ENCODE results near the gene ZNF454.

Gene ZNF454

DNA sequence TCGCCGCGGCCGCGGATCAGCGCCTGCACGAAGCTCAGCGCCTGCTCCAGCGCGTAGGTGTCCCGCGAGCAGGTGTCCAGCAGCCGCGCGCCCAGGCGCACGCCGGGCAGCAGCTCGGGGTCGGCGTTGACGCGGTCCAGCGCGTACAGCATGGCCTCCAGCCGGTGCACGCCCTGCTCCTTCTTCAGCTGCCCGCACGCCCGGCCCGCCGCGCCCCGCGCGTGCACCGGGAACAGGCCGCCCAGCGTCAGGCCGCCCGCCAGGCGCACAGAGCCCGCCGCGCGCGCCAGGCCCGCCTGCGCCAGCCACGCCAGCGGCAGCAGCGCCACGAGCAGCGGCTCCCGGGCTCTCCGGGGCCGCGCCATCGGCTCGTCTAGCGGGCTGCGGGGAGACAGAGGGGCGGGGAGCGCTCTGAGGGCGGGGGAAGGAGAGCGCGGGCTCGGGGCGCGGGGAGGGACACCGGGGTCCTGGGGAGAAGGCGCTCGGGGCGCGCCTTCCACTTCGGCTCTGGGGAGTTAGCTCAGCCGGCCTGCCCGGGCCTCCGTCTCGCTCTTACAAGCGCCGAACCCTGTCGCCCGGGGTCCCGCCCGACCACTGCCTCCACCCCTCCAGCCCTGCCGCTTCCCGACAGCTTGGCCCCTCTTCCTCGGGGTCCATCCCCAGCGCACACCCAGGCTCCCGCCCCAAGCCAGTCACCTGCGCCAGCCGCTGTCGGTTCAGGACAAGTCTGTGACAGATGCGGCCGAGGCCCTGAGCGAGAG, 53.8 kb downstream of the ZNF454 start, which contains the start of gene GRM6:
Gene GRM6 (minus strand): TSS at position 741 of the 761 bp plus-strand sequence. CDS start 376 bp downstream, at position 365.
- Histone ChIP-seq H3K9ac (ENCODE audit: low read length) (no peak within 1 kb of the TSS), H3K36me3 (ENCODE audit: insufficient read depth, low read length) (no peaks in the 10 kb centered on the region), H3K4me1 (ENCODE audit: insufficient read depth, low read length) (no peaks in the 10 kb centered on the region), H3K27me3 (ENCODE audit: control insufficient read depth in 1 of 2, insufficient read depth in 2 of 2, low read length in 2 of 2) (peaks cover 10 to 29% of the 10 kb centered on the region in 2 donors), H3K27ac (ENCODE audit: low read depth, low read length) (no peak within 1 kb of the TSS), H3K9me3 (ENCODE audit: low read length) (no peaks in the 10 kb centered on the region), H3K4me3 (ENCODE audit: low read depth in 1 of 2, low read length in 2 of 2) (no peak within 1 kb of the TSS)

DNA sequence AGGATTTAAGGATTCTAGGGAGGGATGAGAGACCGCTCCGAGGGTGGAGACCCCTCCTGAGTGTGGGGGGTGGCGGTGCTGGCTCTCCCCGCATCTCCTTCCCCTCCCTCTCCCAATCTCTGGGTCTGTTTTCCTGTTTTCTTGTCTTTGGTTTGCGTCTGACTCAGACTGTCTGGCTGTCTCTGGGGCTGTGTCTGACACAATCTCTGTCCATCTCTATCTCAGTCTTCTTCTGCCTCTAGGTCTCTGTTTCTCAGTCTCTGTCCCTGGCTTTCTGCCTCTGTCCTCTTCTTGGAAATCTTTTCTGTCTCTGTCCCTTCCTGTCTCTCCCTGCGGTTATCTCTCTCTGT, 54.3 kb downstream of the ZNF454 start:
- Histone ChIP-seq H3K4me1 (ENCODE audit: insufficient read depth, low read length) (no peaks in the 10 kb centered on the region), H3K36me3 (ENCODE audit: insufficient read depth, low read length) (no peaks in the 10 kb centered on the region), H3K4me3 (ENCODE audit: low read depth in 1 of 2, low read length in 2 of 2) (no peak overlapping the region), H3K9me3 (ENCODE audit: low read length) (no peaks in the 10 kb centered on the region), H3K27ac (ENCODE audit: low read depth, low read length) (no peak overlapping the region), H3K9ac (ENCODE audit: low read length) (no peak overlapping the region), H3K27me3 (ENCODE audit: control insufficient read depth in 1 of 2, insufficient read depth in 2 of 2, low read length in 2 of 2) (peaks cover 10 to 29% of the 10 kb centered on the region in 2 donors)

DNA sequence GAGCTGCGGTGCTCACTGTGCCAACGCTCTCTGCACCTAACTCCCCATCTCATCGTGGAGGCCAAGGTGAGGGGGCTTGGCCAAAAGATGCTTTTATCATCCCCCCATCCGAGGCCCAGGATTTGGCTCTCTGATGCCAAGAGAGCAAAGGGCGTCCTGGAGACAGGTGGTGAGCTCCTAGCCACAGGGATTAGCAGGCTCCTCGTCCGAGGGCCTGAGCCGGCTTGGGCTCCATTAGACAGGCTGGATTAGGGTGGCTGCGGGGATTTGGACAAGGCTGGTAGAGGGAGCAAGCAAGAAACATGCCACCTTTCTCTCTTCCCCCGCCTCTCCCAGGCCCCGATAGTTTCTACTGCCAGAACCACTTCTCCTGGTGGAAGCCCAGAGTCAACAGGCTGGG, 55.2 kb downstream of the ZNF454 start:
- no peak overlapping the region for H3K4me3 ChIP-seq (ENCODE audit: low read depth in 1 of 2, low read length in 2 of 2)
- H3K9ac ChIP-seq (ENCODE audit: low read length) = no peak overlapping the region
- no peak overlapping the region for H3K27ac ChIP-seq (ENCODE audit: low read depth, low read length)
- H3K4me1 ChIP-seq (ENCODE audit: insufficient read depth, low read length) = no peaks in the 10 kb centered on the region
- H3K27me3 ChIP-seq (ENCODE audit: control insufficient read depth in 1 of 2, insufficient read depth in 2 of 2, low read length in 2 of 2) = peaks cover 10 to 29% of the 10 kb centered on the region in 2 donors
- no peaks in the 10 kb centered on the region for H3K9me3 ChIP-seq (ENCODE audit: low read length)
- no peaks in the 10 kb centered on the region for H3K36me3 ChIP-seq (ENCODE audit: insufficient read depth, low read length)

DNA sequence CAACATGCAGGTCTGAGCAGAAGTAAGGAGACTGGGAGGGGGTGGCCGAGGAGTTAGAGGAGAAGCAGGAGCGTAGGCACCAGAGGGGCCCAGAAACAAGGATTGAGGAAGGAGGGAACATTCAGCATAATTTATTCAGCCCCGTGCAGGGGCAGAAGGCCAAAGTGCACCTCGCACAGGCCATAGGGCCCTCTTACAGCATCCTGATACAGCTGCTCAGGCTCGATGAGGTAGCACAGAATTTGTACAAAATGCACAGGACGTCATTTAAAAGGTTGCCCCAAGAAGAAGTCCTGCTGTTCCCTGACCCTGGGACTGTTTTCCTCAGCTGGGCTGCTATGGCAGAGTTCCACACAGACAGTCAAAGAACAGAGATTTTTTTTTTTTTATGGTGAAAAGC, 56.2 kb downstream of the ZNF454 start:
- Histone ChIP-seq H3K4me3 (ENCODE audit: low read depth in 1 of 2, low read length in 2 of 2) (no peak overlapping the region), H3K27me3 (ENCODE audit: control insufficient read depth in 1 of 2, insufficient read depth in 2 of 2, low read length in 2 of 2) (peaks cover 10 to 29% of the 10 kb centered on the region in 2 donors)

DNA sequence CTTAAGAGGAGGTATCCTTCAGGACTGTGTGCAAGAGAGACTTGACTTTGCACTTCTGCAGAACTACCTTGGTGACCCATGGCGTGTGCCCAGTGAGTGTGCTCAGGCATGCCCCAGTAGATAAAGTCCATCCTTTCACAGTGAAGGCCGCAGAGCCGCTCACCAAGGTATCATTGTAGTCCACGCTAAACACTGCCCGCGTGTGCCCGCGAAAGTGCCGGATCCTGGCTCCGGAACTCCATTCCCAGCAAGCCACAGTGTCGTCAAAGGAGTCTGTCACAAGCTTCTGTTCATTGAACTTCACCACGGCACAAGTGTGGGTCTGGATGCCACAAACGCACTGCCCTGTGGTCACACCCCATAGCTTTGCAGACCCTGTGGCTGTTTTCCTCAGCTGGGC, 57.4 kb downstream of the ZNF454 start:
- Histone ChIP-seq H3K9ac (ENCODE audit: low read length) (no peak overlapping the region), H3K27me3 (ENCODE audit: control insufficient read depth in 1 of 2, insufficient read depth in 2 of 2, low read length in 2 of 2) (peaks cover 10 to 21% of the 10 kb centered on the region in 2 donors), H3K36me3 (ENCODE audit: insufficient read depth, low read length) (no peaks in the 10 kb centered on the region), H3K27ac (ENCODE audit: low read depth, low read length) (no peak overlapping the region), H3K4me1 (ENCODE audit: insufficient read depth, low read length) (no peaks in the 10 kb centered on the region), H3K9me3 (ENCODE audit: low read length) (no peaks in the 10 kb centered on the region), H3K4me3 (ENCODE audit: low read depth in 1 of 2, low read length in 2 of 2) (no peak overlapping the region)

More for the DNA sequence above, 56.2 kb downstream of the ZNF454 start:
- H3K4me1 ChIP-seq (ENCODE audit: insufficient read depth, low read length) = no peaks in the 10 kb centered on the region
- no peaks in the 10 kb centered on the region for H3K9me3 ChIP-seq (ENCODE audit: low read length)
- no peak overlapping the region for H3K27ac ChIP-seq (ENCODE audit: low read depth, low read length)
- no peak overlapping the region for H3K9ac ChIP-seq (ENCODE audit: low read length)
- no peaks in the 10 kb centered on the region for H3K36me3 ChIP-seq (ENCODE audit: insufficient read depth, low read length)

DNA sequence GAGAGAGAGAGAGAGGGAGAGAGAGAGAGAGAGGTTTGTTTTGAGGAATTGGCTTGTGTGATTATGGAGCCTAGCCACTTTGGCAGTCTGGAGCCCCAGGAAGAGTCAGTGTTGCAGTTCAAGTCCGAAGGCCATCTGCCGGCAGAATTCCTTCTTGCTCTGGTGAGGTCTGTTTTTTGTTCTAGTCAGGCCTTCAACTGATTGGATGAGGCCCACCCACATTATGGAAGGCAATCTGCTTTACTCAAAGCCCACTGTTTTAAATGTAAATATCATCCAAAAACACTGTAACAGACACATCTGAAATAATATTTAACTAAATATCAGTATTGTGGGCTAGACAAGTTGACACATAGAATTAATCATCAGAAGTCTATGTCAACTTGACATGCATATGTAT, 65.6 kb downstream of the ZNF454 start:
- Histone ChIP-seq H3K27me3 (ENCODE audit: control insufficient read depth in 1 of 2, insufficient read depth in 2 of 2, low read length in 2 of 2) (no peaks in the 10 kb centered on the region), H3K9me3 (ENCODE audit: low read length) (no peaks in the 10 kb centered on the region), H3K36me3 (ENCODE audit: insufficient read depth, low read length) (no peaks in the 10 kb centered on the region)

DNA sequence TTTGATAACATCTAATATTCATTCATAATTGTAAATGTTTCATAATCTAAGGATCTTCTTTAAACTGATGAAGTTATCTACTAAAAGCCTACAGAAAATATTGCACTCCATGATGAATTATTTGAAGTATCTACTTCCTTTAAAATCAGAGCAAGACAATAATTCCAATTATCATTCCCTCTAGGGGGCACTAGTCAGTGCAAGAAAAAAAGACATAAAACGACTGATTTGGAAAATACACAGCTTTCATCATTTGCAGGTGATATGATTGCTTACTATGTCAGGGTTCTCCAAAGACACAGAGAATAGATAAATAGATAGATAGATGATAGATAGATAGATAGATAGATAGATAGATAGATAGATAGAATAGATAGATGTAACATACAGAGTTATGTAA, 67.7 kb downstream of the ZNF454 start:
- H3K27ac ChIP-seq (ENCODE audit: low read depth, low read length) = no peak overlapping the region
- H3K27me3 ChIP-seq (ENCODE audit: control insufficient read depth in 1 of 2, insufficient read depth in 2 of 2, low read length in 2 of 2) = no peaks in the 10 kb centered on the region
- no peak overlapping the region for H3K9ac ChIP-seq (ENCODE audit: low read length)
- no peak overlapping the region for H3K4me3 ChIP-seq (ENCODE audit: low read depth in 1 of 2, low read length in 2 of 2)
- no peaks in the 10 kb centered on the region for H3K9me3 ChIP-seq (ENCODE audit: low read length)
- H3K4me1 ChIP-seq (ENCODE audit: insufficient read depth, low read length) = no peaks in the 10 kb centered on the region
- H3K36me3 ChIP-seq (ENCODE audit: insufficient read depth, low read length) = no peaks in the 10 kb centered on the region

More for the DNA sequence above, 65.6 kb downstream of the ZNF454 start:
- Histone ChIP-seq H3K4me3 (ENCODE audit: low read depth in 1 of 2, low read length in 2 of 2) (no peak overlapping the region), H3K4me1 (ENCODE audit: insufficient read depth, low read length) (no peaks in the 10 kb centered on the region), H3K9ac (ENCODE audit: low read length) (no peak overlapping the region), H3K27ac (ENCODE audit: low read depth, low read length) (no peak overlapping the region)

Data from muscle layer of colon (tissue), 2 donors.